Trophoblast cell (in vitro differentiated cells and primary cell): ENCODE results near the gene DNAAF9. TPM values are rescaled to one million over a fixed set of nuclear protein-coding genes. Genes with fewer than 3 reads are reported as not detected.

Source experiments
- DNase-seq, 2 donors: peaks; one replicate each; pipeline ENCODE4 v3.0.0-alpha.2; 2016
- H2AFZ ChIP-seq: 2 replicates; pipeline ENCODE4 v1.6.1; 2013; ENCODE audit warnings: low read length, moderate library complexity, mild to moderate bottlenecking; ENCODE audit not compliant: insufficient read depth, poor library complexity
- H2AK5ac ChIP-seq: 2 replicates; pipeline ENCODE4 v1.6.1; 2013; ENCODE audit warnings: mild to moderate bottlenecking, low read length
- H2BK120ac ChIP-seq: 2 replicates; pipeline ENCODE4 v1.6.1; 2013; ENCODE audit warnings: low read length, mild to moderate bottlenecking, moderate library complexity; ENCODE audit not compliant: insufficient read depth, poor library complexity
- H2BK12ac ChIP-seq: 2 replicates; pipeline ENCODE4 v1.6.1; 2013; ENCODE audit warnings: mild to moderate bottlenecking, low read length, moderate library complexity
- H2BK5ac ChIP-seq: 2 replicates; pipeline ENCODE4 v1.6.1; 2013; ENCODE audit warnings: low read length, low read depth, moderate library complexity, mild to moderate bottlenecking; ENCODE audit not compliant: poor library complexity
- H3K14ac ChIP-seq: 2 replicates; pipeline ENCODE4 v1.6.1; 2013; ENCODE audit warnings: mild to moderate bottlenecking, low read length
- H3K18ac ChIP-seq: 2 replicates; pipeline ENCODE4 v1.6.1; 2013; ENCODE audit warnings: mild to moderate bottlenecking, low read length
- H3K23ac ChIP-seq: 2 replicates; pipeline ENCODE4 v1.6.1; 2013; ENCODE audit warnings: low read length
- H3K27ac ChIP-seq: 2 replicates; pipeline ENCODE4 v1.5.1; 2013; ENCODE audit warnings: low read depth, mild to moderate bottlenecking, inconsistent platforms, low read length, moderate library complexity
- H3K27me3 ChIP-seq: 2 replicates; pipeline ENCODE4 v1.6.1; 2013; ENCODE audit warnings: inconsistent platforms, mild to moderate bottlenecking, low read length, moderate library complexity; ENCODE audit not compliant: insufficient read depth
- H3K36me3 ChIP-seq, 2 experiments: 1 replicate in 1 of 2; 2 replicates in 1 of 2; pipeline ENCODE4 v1.6.1; 2013; ENCODE audit warnings: low read length in 2 of 2, mild to moderate bottlenecking in 2 of 2, moderate library complexity in 1 of 2; ENCODE audit not compliant: insufficient read depth in 2 of 2, control insufficient read depth in 1 of 2
- H3K4ac ChIP-seq: 2 replicates; pipeline ENCODE4 v1.6.1; 2013; ENCODE audit warnings: low read depth, mild to moderate bottlenecking, low read length, moderate library complexity
- H3K4me1 ChIP-seq, 2 experiments: 1 replicate in 1 of 2; 2 replicates in 1 of 2; pipeline ENCODE4 v1.6.1; 2013; ENCODE audit warnings: low read length in 2 of 2, mild to moderate bottlenecking in 2 of 2, moderate library complexity in 1 of 2; ENCODE audit not compliant: insufficient read depth in 2 of 2, control insufficient read depth in 1 of 2
- H3K4me2 ChIP-seq: 2 replicates; pipeline ENCODE4 v1.6.1; 2013; ENCODE audit warnings: inconsistent platforms, mild to moderate bottlenecking, low read length, moderate library complexity
- H3K4me3 ChIP-seq: 2 replicates; pipeline ENCODE4 v1.5.1; 2013; ENCODE audit warnings: mild to moderate bottlenecking, low read depth, low read length, inconsistent platforms
- H3K79me1 ChIP-seq: one replicate; pipeline ENCODE4 v1.6.1; 2013; ENCODE audit warnings: low read length
- H3K79me2 ChIP-seq: 2 replicates; pipeline ENCODE4 v1.6.1; 2013; ENCODE audit warnings: low read length, mild to moderate bottlenecking; ENCODE audit not compliant: control insufficient read depth, insufficient read depth, poor library complexity
- H3K9ac ChIP-seq: 2 replicates; pipeline ENCODE4 v1.6.1; 2013; ENCODE audit warnings: mild to moderate bottlenecking, low read length
- H3K9me3 ChIP-seq: 2 replicates; pipeline ENCODE4 v1.6.1; 2013; ENCODE audit warnings: low read depth, mild to moderate bottlenecking, control low read depth, inconsistent platforms, low read length; ENCODE audit not compliant: insufficient read depth
- H4K12ac ChIP-seq: 2 replicates; pipeline ENCODE4 v1.6.1; 2013; ENCODE audit warnings: low read depth, mild to moderate bottlenecking, low read length, moderate library complexity
- H4K8ac ChIP-seq: 2 replicates; pipeline ENCODE4 v1.6.1; 2013; ENCODE audit warnings: low read depth, mild to moderate bottlenecking, low read length, moderate library complexity
- H4K91ac ChIP-seq: one replicate; pipeline ENCODE4 v1.6.1; 2013; ENCODE audit warnings: low read depth, mild to moderate bottlenecking, low read length, moderate library complexity
- WGBS: extraction: QIAGEN DNeasy Blood & Tissue Kit; methylation state at CpG from one replicate; pipeline ENCODE4 v1.1.7; 2013; ENCODE audit warnings: missing lambda C conversion rate; ENCODE audit not compliant: insufficient read length, insufficient coverage; ENCODE audit errors: extremely low coverage; 5-methylcytosine and 5-hydroxymethylcytosine counted together
- polyA plus RNA-seq: library from polyadenylated mRNA; stranded (reverse); fragments of 200-250 nt; gene quantifications from 2 replicates; pipeline ENCODE4 v1.2.3, GENCODE V29; 2013

The DNAAF9 gene
- 6.1 and 6.2 TPM in 2 replicates for polyA plus RNA-seq

GRCh38 chr20:3407040-3407770 is at the start of gene DNAAF9:
Gene DNAAF9 (minus strand): TSS chr20:3407669. CDS start chr20:3407557, 112 bp downstream.
- Histone ChIP-seq H4K8ac (peak within 1 kb of the TSS; percentile 90), H2AK5ac (no peak within 1 kb of the TSS), H3K4me2 (peak within 1 kb of the TSS; percentile 95), H3K79me2 (peaks cover 8% of the 10 kb centered on the region), H3K4me1 (peaks cover 5 to 8% of the 10 kb centered on the region in 2 experiments), H3K79me1 (peaks cover 15% of the 10 kb centered on the region), H3K4ac (peak within 1 kb of the TSS; percentile 82), H2AFZ (peak within 1 kb of the TSS; percentile 98), H3K4me3 (peak within 1 kb of the TSS; percentile 99), H3K23ac (peak within 1 kb of the TSS; percentile 66), H2BK5ac (peak within 1 kb of the TSS; percentile 80), H3K14ac (peak within 1 kb of the TSS; percentile 92), H3K9me3 (no peaks in the 10 kb centered on the region), H3K36me3 (no peaks in the 10 kb centered on the region), H4K12ac (peak within 1 kb of the TSS; percentile 90), H2BK12ac (no peak within 1 kb of the TSS), H3K27ac (peak within 1 kb of the TSS; percentile 50), H3K27me3 (no peaks in the 10 kb centered on the region), H2BK120ac (peak within 1 kb of the TSS; percentile 95), H3K9ac (peak within 1 kb of the TSS; percentile 91), H4K91ac (peak within 1 kb of the TSS; percentile 95), H3K18ac (peak within 1 kb of the TSS; percentile 97)
- WGBS: no CpG with 5 or more reads among the region's 71 CpGs
- peak; percentile 36 to 62 for DNase-seq

GRCh38 chr20:3456648-3457047 is 49.2 kb upstream of the DNAAF9 start:
- no peak overlapping the region for H3K27ac ChIP-seq
- no peak overlapping the region for H3K4me3 ChIP-seq
- H4K91ac ChIP-seq: no peak overlapping the region
- H3K23ac ChIP-seq: no peak overlapping the region
- no peak overlapping the region for H4K12ac ChIP-seq
- H3K9ac ChIP-seq: no peak overlapping the region
- no peak overlapping the region for H2BK120ac ChIP-seq
- H3K9me3 ChIP-seq: peaks cover 1% of the 10 kb centered on the region
- no CpG with 5 or more reads among the region's 4 CpGs for WGBS
- no peaks in the 10 kb centered on the region for H3K27me3 ChIP-seq
- no peak overlapping the region for H2BK5ac ChIP-seq
- H3K4ac ChIP-seq: no peak overlapping the region
- no peaks in the 10 kb centered on the region for H3K4me1 ChIP-seq
- H3K18ac ChIP-seq: no peak overlapping the region
- H3K36me3 ChIP-seq: no peaks in the 10 kb centered on the region
- no peak overlapping the region for H3K14ac ChIP-seq
- no peak overlapping the region for H3K4me2 ChIP-seq
- DNase-seq: no peak
- H2BK12ac ChIP-seq: no peak overlapping the region
- H3K79me1 ChIP-seq: no peaks in the 10 kb centered on the region
- H4K8ac ChIP-seq: no peak overlapping the region
- no peak overlapping the region for H2AK5ac ChIP-seq
- H2AFZ ChIP-seq: no peak overlapping the region
- no peaks in the 10 kb centered on the region for H3K79me2 ChIP-seq

- no peak overlapping the region for H2BK120ac ChIP-seq
- H4K12ac ChIP-seq: no peak overlapping the region
- no peak overlapping the region for H3K27ac ChIP-seq
- no peak overlapping the region for H3K4ac ChIP-seq
- no peak overlapping the region for H2BK5ac ChIP-seq
- no peak overlapping the region for H2AK5ac ChIP-seq
- H3K18ac ChIP-seq: no peak overlapping the region
- no peak overlapping the region for H4K91ac ChIP-seq
- no CpG with 5 or more reads among the region's 5 CpGs for WGBS
- H3K4me3 ChIP-seq: no peak overlapping the region
- no peak overlapping the region for H2AFZ ChIP-seq
- H3K36me3 ChIP-seq: no peaks in the 10 kb centered on the region
- H3K23ac ChIP-seq: no peak overlapping the region
- H3K79me2 ChIP-seq: no peaks in the 10 kb centered on the region
- no peak overlapping the region for H3K9ac ChIP-seq
- no peak for DNase-seq
- H3K14ac ChIP-seq: no peak overlapping the region
- no peak overlapping the region for H2BK12ac ChIP-seq
- H3K4me1 ChIP-seq: no peaks in the 10 kb centered on the region
- no peaks in the 10 kb centered on the region for H3K79me1 ChIP-seq
- no peak overlapping the region for H4K8ac ChIP-seq
- H3K9me3 ChIP-seq: peaks cover 1% of the 10 kb centered on the region
- no peak overlapping the region for H3K4me2 ChIP-seq
- H3K27me3 ChIP-seq: no peaks in the 10 kb centered on the region
These were observed 47.4 kb upstream of the DNAAF9 start for GRCh38 chr20:3454831-3455230.

- Histone ChIP-seq H2BK120ac (no peak overlapping the region), H3K14ac (no peak overlapping the region)
These were observed 45.2 kb upstream of the DNAAF9 start for GRCh38 chr20:3452690-3453089.

More at GRCh38 chr20:3452690-3453089, 45.2 kb upstream of the DNAAF9 start:
- H2AK5ac ChIP-seq: no peak overlapping the region
- no peaks in the 10 kb centered on the region for H3K79me2 ChIP-seq
- H2BK5ac ChIP-seq: no peak overlapping the region
- no peaks in the 10 kb centered on the region for H3K36me3 ChIP-seq
- no peaks in the 10 kb centered on the region for H3K4me1 ChIP-seq
- no peaks in the 10 kb centered on the region for H3K79me1 ChIP-seq
- no peak overlapping the region for H3K4ac ChIP-seq
- H4K8ac ChIP-seq: no peak overlapping the region
- H3K4me2 ChIP-seq: no peak overlapping the region
- no peak overlapping the region for H2AFZ ChIP-seq
- no peak overlapping the region for H3K23ac ChIP-seq
- H4K91ac ChIP-seq: no peak overlapping the region
- H3K9ac ChIP-seq: no peak overlapping the region
- no peak overlapping the region for H3K18ac ChIP-seq
- H3K9me3 ChIP-seq: peaks cover 1% of the 10 kb centered on the region
- no peaks in the 10 kb centered on the region for H3K27me3 ChIP-seq
- H4K12ac ChIP-seq: no peak overlapping the region
- H2BK12ac ChIP-seq: no peak overlapping the region
- peak; percentile 58 to 87 for DNase-seq
- WGBS: no CpG with 5 or more reads among the region's 4 CpGs
- H3K27ac ChIP-seq: no peak overlapping the region
- no peak overlapping the region for H3K4me3 ChIP-seq
